Glutamatergic neuron (in vitro differentiated cells): ENCODE data around the gene GNLY. TPM values are rescaled to one million over a fixed set of nuclear protein-coding genes. Genes with fewer than 3 reads are reported as not detected.

Experiments
- DNase-seq: peaks from one replicate; pipeline ENCODE4 v3.0.0; 2022
- H3K27ac Mint-ChIP-seq: one replicate; pipeline ENCODE4 v1.8.0; 2020; ENCODE audit warnings: mild to moderate bottlenecking, mixed read lengths, inconsistent platforms; ENCODE audit not compliant: unreplicated experiment
- H3K27me3 Mint-ChIP-seq: one replicate; pipeline ENCODE4 v1.8.0; 2020; ENCODE audit warnings: mild to moderate bottlenecking, moderate library complexity, mixed read lengths, inconsistent platforms; ENCODE audit not compliant: unreplicated experiment
- H3K36me3 Mint-ChIP-seq: one replicate; pipeline ENCODE4 v1.8.0; 2020; ENCODE audit warnings: mild to moderate bottlenecking, mixed read lengths, inconsistent platforms; ENCODE audit not compliant: unreplicated experiment
- H3K4me1 Mint-ChIP-seq: one replicate; pipeline ENCODE4 v1.8.0; 2020; ENCODE audit warnings: mild to moderate bottlenecking, low read depth, mixed read lengths, inconsistent platforms; ENCODE audit not compliant: unreplicated experiment
- H3K4me3 Mint-ChIP-seq: one replicate; pipeline ENCODE4 v1.8.0; 2020; ENCODE audit warnings: mild to moderate bottlenecking, mixed read lengths, inconsistent platforms; ENCODE audit not compliant: unreplicated experiment
- H3K9me3 Mint-ChIP-seq: one replicate; pipeline ENCODE4 v1.8.0; 2020; ENCODE audit warnings: mild to moderate bottlenecking, moderate library complexity, mixed read lengths, inconsistent platforms; ENCODE audit not compliant: unreplicated experiment
- total RNA-seq: library from RNA; stranded (reverse); fragmentation: NEBNext Ultra II Directional; extraction: Animal tissue kit (Norgen Biotek cat#: 25700); gene quantifications from one replicate; pipeline ENCODE4 v1.2.1, GENCODE V29; 2021; ENCODE audit not compliant: unreplicated experiment
- TF ChIP-seq, protein P1 (sequence below): fragments of 200-600 bp; sonication (generic); IDR thresholded peaks from one replicate; pipeline ENCODE4 v1.5.0; 2021; ENCODE audit not compliant: partially characterized antibody, unreplicated experiment

The GNLY gene
- total RNA-seq, 1 donor from 2014 or later = not detected

DNA sequence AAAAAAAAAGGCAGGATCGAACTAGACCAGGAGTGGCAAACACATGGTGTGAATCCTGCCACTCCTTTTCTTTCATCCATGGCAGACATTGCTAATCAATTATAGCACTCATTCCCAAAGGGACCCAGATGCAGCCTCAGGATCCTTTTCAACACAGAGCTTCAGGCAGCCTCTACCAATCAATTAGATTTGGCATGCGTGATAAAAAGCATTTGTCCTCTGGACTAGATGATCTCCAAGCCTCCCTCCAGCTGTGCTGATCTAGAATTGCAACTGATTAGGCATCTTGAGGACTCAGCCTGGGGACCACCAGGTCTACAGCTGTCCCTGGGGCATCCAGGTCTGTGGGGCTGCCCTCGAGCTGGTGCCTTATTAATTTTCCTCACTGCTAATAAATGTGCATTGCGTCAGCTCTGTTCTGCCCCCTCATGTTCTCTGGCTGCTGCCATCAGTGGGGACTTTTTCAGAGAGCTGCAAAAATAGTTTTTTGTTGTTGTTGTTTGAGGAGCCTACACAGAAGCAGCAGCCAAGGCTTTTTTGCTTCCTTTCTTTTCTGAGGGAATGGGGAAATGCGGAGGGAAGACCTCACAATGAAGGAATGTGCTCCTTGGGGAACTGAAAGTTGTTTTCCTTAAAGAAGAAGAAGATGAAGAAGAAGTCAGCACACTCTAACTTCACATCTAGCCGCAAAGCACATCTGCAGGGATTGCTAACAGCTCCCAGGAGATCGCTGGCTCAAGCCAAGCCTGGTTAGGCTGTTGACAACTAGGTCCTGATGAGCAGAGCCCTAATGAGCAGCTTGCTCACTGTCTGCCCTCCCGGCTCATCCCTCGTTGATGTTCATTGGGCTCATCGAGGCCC is 50.8 kb downstream of the GNLY start:
- DNase-seq = no peak
- Mint-ChIP-seq H3K4me1 (peaks cover 30% of the 10 kb centered on the region), H3K27ac (no peak overlapping the region), H3K4me3 (peak overlapping the region; percentile 57), H3K27me3 (peaks cover 11% of the 10 kb centered on the region), H3K9me3 (peaks cover 6% of the 10 kb centered on the region), H3K36me3 (peaks cover 4% of the 10 kb centered on the region)
- TF ChIP-seq, protein P1, sequence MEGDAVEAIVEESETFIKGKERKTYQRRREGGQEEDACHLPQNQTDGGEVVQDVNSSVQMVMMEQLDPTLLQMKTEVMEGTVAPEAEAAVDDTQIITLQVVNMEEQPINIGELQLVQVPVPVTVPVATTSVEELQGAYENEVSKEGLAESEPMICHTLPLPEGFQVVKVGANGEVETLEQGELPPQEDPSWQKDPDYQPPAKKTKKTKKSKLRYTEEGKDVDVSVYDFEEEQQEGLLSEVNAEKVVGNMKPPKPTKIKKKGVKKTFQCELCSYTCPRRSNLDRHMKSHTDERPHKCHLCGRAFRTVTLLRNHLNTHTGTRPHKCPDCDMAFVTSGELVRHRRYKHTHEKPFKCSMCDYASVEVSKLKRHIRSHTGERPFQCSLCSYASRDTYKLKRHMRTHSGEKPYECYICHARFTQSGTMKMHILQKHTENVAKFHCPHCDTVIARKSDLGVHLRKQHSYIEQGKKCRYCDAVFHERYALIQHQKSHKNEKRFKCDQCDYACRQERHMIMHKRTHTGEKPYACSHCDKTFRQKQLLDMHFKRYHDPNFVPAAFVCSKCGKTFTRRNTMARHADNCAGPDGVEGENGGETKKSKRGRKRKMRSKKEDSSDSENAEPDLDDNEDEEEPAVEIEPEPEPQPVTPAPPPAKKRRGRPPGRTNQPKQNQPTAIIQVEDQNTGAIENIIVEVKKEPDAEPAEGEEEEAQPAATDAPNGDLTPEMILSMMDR = no peak

DNA sequence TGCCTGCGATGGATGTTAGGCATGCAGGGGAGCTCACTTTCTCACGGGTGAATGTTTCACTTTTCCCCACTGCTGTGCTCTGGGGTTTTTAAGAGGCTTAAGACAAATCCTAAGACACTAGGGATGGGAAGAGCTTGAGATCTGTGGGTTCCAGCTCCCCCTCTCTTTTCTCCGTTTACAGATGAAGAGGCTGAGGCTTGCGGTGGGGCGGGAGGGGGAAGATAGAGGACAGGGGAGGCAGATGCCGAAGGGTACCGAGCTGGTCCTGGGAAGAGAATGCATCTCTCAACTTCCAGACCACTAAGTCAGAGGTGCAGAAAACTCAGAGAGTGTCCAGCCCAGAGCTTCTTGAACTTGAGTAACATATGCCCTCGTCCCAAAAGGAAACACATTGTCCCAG is 51.5 kb downstream of the GNLY start:
- no peak for DNase-seq
- Mint-ChIP-seq H3K4me1 (peaks cover 30% of the 10 kb centered on the region), H3K27ac (no peak overlapping the region), H3K4me3 (peak overlapping the region; percentile 57), H3K36me3 (peaks cover 4% of the 10 kb centered on the region), H3K27me3 (peaks cover 11% of the 10 kb centered on the region), H3K9me3 (peaks cover 7% of the 10 kb centered on the region)
- TF ChIP-seq, protein P1 = no peak

DNA sequence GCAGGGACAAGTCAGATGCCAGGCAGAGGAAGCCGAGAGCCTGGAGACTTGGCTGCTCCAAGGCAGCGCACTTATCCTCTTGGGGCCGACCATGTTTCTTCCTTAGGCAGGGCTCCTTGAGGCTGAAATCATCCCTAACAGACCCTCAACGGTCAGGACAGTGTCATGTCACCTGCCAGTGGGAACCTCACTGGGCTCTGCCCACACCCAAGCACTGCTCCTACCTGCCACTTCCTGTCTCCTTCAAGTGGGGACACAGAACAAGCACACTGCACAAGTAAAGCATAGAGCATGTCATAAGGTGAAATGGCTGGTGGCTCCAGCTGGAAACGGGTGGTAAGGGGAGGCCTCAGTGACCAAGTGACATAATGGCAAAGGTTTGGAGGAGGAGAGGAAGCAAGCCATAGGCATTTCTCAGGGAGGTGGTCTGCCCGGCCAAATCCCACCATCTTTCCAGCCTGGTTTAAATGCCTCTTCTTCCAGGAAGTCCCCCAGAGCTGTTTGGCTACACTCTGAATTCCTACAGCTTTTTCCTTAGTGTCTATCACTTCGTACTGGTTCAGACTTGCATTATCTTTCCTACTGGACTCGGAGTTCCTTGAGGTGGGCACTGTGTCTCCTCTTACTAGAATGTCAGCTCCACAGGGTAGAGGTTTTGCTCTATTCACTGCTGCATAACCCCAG is 52.3 kb downstream of the GNLY start:
- H3K27me3 Mint-ChIP-seq = peaks cover 8% of the 10 kb centered on the region

DNA sequence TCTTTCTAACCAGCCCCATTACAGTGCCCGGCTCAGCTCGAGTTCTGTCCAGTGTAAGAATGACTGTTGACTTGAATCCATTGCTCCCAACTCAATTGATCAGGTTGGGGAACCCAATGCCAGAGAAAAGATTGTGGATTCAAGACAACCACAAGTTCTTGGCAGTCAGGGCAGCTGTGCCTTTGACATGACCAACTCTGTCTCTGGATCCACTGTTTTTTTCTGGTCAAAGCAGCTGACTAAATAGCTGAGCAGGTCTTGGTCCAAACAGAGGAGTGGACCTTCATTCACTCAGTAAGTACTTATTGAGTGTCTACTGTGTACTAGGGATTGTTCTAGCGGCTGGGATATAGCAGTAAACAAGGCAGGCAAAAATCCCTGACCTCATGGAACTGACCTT is 53.3 kb downstream of the GNLY start:
- peak overlapping the region; percentile 49 for H3K4me3 Mint-ChIP-seq
- H3K9me3 Mint-ChIP-seq = peaks cover 5% of the 10 kb centered on the region
- H3K36me3 Mint-ChIP-seq = peaks cover 4% of the 10 kb centered on the region
- H3K27ac Mint-ChIP-seq = no peak overlapping the region
- TF ChIP-seq, protein P1 = no peak
- peaks cover 22% of the 10 kb centered on the region for H3K4me1 Mint-ChIP-seq
- H3K27me3 Mint-ChIP-seq = peaks cover 9% of the 10 kb centered on the region
- DNase-seq = no peak

More for the DNA sequence above, 52.3 kb downstream of the GNLY start:
- peaks cover 5% of the 10 kb centered on the region for H3K9me3 Mint-ChIP-seq
- H3K4me1 Mint-ChIP-seq = peaks cover 27% of the 10 kb centered on the region
- TF ChIP-seq, protein P1 = no peak
- H3K27ac Mint-ChIP-seq = no peak overlapping the region
- no peak for DNase-seq
- H3K4me3 Mint-ChIP-seq = no peak overlapping the region
- peaks cover 4% of the 10 kb centered on the region for H3K36me3 Mint-ChIP-seq
